Measurements from ENCODE around the gene CPT1A.

- TF ChIP-seq CTCF (IDR thresholded peaks at IDR 0.05) (no peak), POLR2AphosphoS5 (IDR thresholded peaks at IDR 0.05) (no peak), POLR2A (IDR thresholded peaks at IDR 0.05) (no peak)
These were observed 39.6 kb upstream of the CPT1A start for GRCh38 chr11:68881320-68881719.
